AG09309 (cell line): ENCODE measurements around the gene LCORL.

Experiments
- DNase-seq: peaks from one replicate; pipeline ENCODE4 v3.0.0-alpha.2; 2010; ENCODE audit warnings: low read depth
- H3K4me3 ChIP-seq: 2 replicates; pipeline ENCODE4 v1.5.1; 2011; ENCODE audit warnings: mild to moderate bottlenecking, low read depth, low read length, moderate library complexity; ENCODE audit not compliant: control insufficient read depth
- CTCF ChIP-seq: IDR thresholded peaks from 2 replicates; pipeline ENCODE4 v1.5.1; 2011; ENCODE audit warnings: mild to moderate bottlenecking, low read depth, low read length, inconsistent platforms; ENCODE audit not compliant: insufficient read depth, control insufficient read depth; ENCODE audit errors: missing control alignments

The LCORL gene

GRCh38 chr4:17997129-17997528 lies 24.4 kb downstream of the LCORL start:
- H3K4me3 ChIP-seq: no peak overlapping the region
- no peak for DNase-seq
- TF ChIP-seq CTCF: no peak

- H3K4me3 ChIP-seq: no peak overlapping the region
- no peak for DNase-seq
- TF ChIP-seq CTCF: no peak
These were observed 26.4 kb downstream of the LCORL start for GRCh38 chr4:17995165-17995564.

- TF ChIP-seq CTCF: no peak
- no peak for DNase-seq
These were observed 35.7 kb downstream of the LCORL start for GRCh38 chr4:17985832-17986231.

GRCh38 chr4:17981063-17981462 lies 40.5 kb downstream of the LCORL start:
- no peak for TF ChIP-seq CTCF
- no peak overlapping the region for H3K4me3 ChIP-seq
- DNase-seq: no peak

More at GRCh38 chr4:17985832-17986231, 35.7 kb downstream of the LCORL start:
- no peak overlapping the region for H3K4me3 ChIP-seq

GRCh38 chr4:17968721-17969120 lies 52.8 kb downstream of the LCORL start:
- no peak overlapping the region for H3K4me3 ChIP-seq
- no peak for TF ChIP-seq CTCF
- DNase-seq: no peak

- TF ChIP-seq CTCF: no peak
- no peak for DNase-seq
- no peak overlapping the region for H3K4me3 ChIP-seq
These were observed 54.5 kb downstream of the LCORL start for GRCh38 chr4:17967078-17967477.

GRCh38 chr4:17966312-17966711 lies 55.2 kb downstream of the LCORL start:
- no peak for DNase-seq
- no peak for TF ChIP-seq CTCF
- H3K4me3 ChIP-seq: no peak overlapping the region
